H9 (cell line): ENCODE results near the gene LSM3. TPM values are rescaled to one million over a fixed set of nuclear protein-coding genes. Genes with fewer than 3 reads are reported as not detected.

Experiments
- DNase-seq: peaks from one replicate; pipeline ENCODE4 v3.0.0-alpha.2; 2017
- H2AFZ ChIP-seq: one replicate; pipeline ENCODE4 v1.6.1; 2013; ENCODE audit warnings: mild to moderate bottlenecking, low read length, control low read depth, moderate library complexity
- H2AK5ac ChIP-seq: 2 replicates; pipeline ENCODE4 v1.6.1; 2013; ENCODE audit warnings: low read length, control low read depth, mixed read lengths; ENCODE audit not compliant: insufficient read length
- H2BK120ac ChIP-seq: one replicate; pipeline ENCODE4 v1.6.1; 2013; ENCODE audit warnings: low read depth, mild to moderate bottlenecking, low read length, control low read depth, inconsistent platforms; ENCODE audit not compliant: poor library complexity, severe bottlenecking
- H2BK12ac ChIP-seq: 2 replicates; pipeline ENCODE4 v1.6.1; 2013; ENCODE audit warnings: low read length, control low read depth, mixed read lengths, low read depth; ENCODE audit not compliant: insufficient read length
- H2BK15ac ChIP-seq: 2 replicates; pipeline ENCODE4 v1.6.1; 2013; ENCODE audit warnings: low read depth, low read length, control low read depth
- H2BK20ac ChIP-seq: one replicate; pipeline ENCODE4 v1.6.1; 2013; ENCODE audit warnings: low read depth, mild to moderate bottlenecking, low read length, control low read depth, inconsistent platforms; ENCODE audit not compliant: poor library complexity, severe bottlenecking
- H2BK5ac ChIP-seq: 2 replicates; pipeline ENCODE4 v1.6.1; 2013; ENCODE audit warnings: low read length, control low read depth, mixed read lengths; ENCODE audit not compliant: insufficient read length
- H3K14ac ChIP-seq: 2 replicates; pipeline ENCODE4 v1.6.1; 2013; ENCODE audit warnings: low read length, control low read depth; ENCODE audit not compliant: insufficient read depth
- H3K18ac ChIP-seq: 2 replicates; pipeline ENCODE4 v1.6.1; 2013; ENCODE audit warnings: low read depth, mild to moderate bottlenecking, mixed read lengths, low read length, control low read depth; ENCODE audit not compliant: insufficient read length
- H3K23ac ChIP-seq: 2 replicates; pipeline ENCODE4 v1.6.1; 2013; ENCODE audit warnings: low read length, control low read depth, mixed read lengths, low read depth; ENCODE audit not compliant: insufficient read length
- H3K23me2 ChIP-seq: 2 replicates; pipeline ENCODE4 v1.6.1; 2013; ENCODE audit warnings: low read depth, mild to moderate bottlenecking, mixed read lengths, low read length, control low read depth; ENCODE audit not compliant: insufficient read length, poor library complexity, severe bottlenecking
- H3K27ac ChIP-seq: 2 replicates; pipeline ENCODE4 v1.5.1; 2013; ENCODE audit warnings: low read length, control low read depth, mixed read lengths, low read depth; ENCODE audit not compliant: insufficient read length
- H3K27me3 ChIP-seq: 2 replicates; pipeline ENCODE4 v1.6.1; 2013; ENCODE audit warnings: low read length, control low read depth, inconsistent platforms; ENCODE audit not compliant: insufficient read depth
- H3K4ac ChIP-seq: 2 replicates; pipeline ENCODE4 v1.6.1; 2013; ENCODE audit warnings: low read depth, mild to moderate bottlenecking, control low read depth, inconsistent platforms, low read length, moderate library complexity
- H3K4me1 ChIP-seq: 2 replicates; pipeline ENCODE4 v1.6.1; 2013; ENCODE audit warnings: low read length, control low read depth, inconsistent platforms; ENCODE audit not compliant: insufficient read depth
- H3K4me2 ChIP-seq: 2 replicates; pipeline ENCODE4 v1.6.1; 2013; ENCODE audit warnings: low read length, control low read depth, mixed read lengths; ENCODE audit not compliant: insufficient read length, insufficient read depth
- H3K56ac ChIP-seq: 2 replicates; pipeline ENCODE4 v1.6.1; 2013; ENCODE audit warnings: low read depth, mild to moderate bottlenecking, mixed read lengths, low read length, control low read depth; ENCODE audit not compliant: insufficient read length
- H3K79me1 ChIP-seq: 2 replicates; pipeline ENCODE4 v1.6.1; 2013; ENCODE audit warnings: low read depth, mild to moderate bottlenecking, moderate library complexity, low read length, control low read depth, inconsistent platforms; ENCODE audit not compliant: insufficient read depth, poor library complexity, severe bottlenecking
- H3K79me2 ChIP-seq: 2 replicates; pipeline ENCODE4 v1.6.1; 2013; ENCODE audit warnings: low read length, control low read depth, inconsistent platforms; ENCODE audit not compliant: insufficient read depth
- H3K9ac ChIP-seq: 2 replicates; pipeline ENCODE4 v1.6.1; 2013; ENCODE audit warnings: low read length, control low read depth, mixed read lengths; ENCODE audit not compliant: insufficient read length; ENCODE audit errors: extremely low read depth
- H3K9me3 ChIP-seq: one replicate; pipeline ENCODE4 v1.6.1; 2013; ENCODE audit warnings: low read depth, low read length, inconsistent platforms; ENCODE audit not compliant: control insufficient read depth
- H3T11ph ChIP-seq: one replicate; pipeline ENCODE4 v1.6.1; 2013; ENCODE audit warnings: mild to moderate bottlenecking, low read length, control low read depth, inconsistent platforms
- H4K20me1 ChIP-seq: one replicate; pipeline ENCODE4 v1.6.1; 2013; ENCODE audit not compliant: control insufficient read depth, insufficient read length, insufficient read depth
- H4K5ac ChIP-seq: 2 replicates; pipeline ENCODE4 v1.6.1; 2013; ENCODE audit warnings: low read depth, mild to moderate bottlenecking, mixed read lengths, low read length, control low read depth; ENCODE audit not compliant: insufficient read length
- H4K8ac ChIP-seq: replicated peaks from 2 replicates; pipeline ENCODE4 v1.6.1; 2013; ENCODE audit warnings: low read length, control low read depth, mixed read lengths, low read depth; ENCODE audit not compliant: insufficient read length
- H4K91ac ChIP-seq: 2 replicates; pipeline ENCODE4 v1.6.1; 2013; ENCODE audit warnings: low read depth, mild to moderate bottlenecking, moderate library complexity, mixed read lengths, low read length, control low read depth; ENCODE audit not compliant: insufficient read length
- H3K27ac Mint-ChIP-seq, 3 experiments: 2 replicates in 2 of 3; 3 replicates in 1 of 3; pipeline ENCODE4 v1.8.0; 2020 to 2021; ENCODE audit warnings: mixed read lengths in 3 of 3, mild to moderate bottlenecking in 1 of 3, moderate library complexity in 1 of 3
- H3K27me3 Mint-ChIP-seq: 2 replicates; pipeline ENCODE4 v1.8.0; 2021; ENCODE audit warnings: low read depth, mild to moderate bottlenecking, moderate library complexity, mixed read lengths
- H3K36me3 Mint-ChIP-seq, 3 experiments: 2 replicates in 2 of 3; 3 replicates in 1 of 3; pipeline ENCODE4 v1.8.0; 2020 to 2021; ENCODE audit warnings: low read depth in 3 of 3, mixed read lengths in 3 of 3; ENCODE audit not compliant: insufficient read depth in 1 of 3
- H3K4me1 Mint-ChIP-seq, 2 experiments: 2 replicates each; pipeline ENCODE4 v1.8.0; 2020; ENCODE audit warnings: mixed read lengths in 2 of 2
- H3K4me3 Mint-ChIP-seq, 2 experiments: 2 replicates in 1 of 2; 3 replicates in 1 of 2; pipeline ENCODE4 v1.8.0; 2020 to 2021; ENCODE audit warnings: mild to moderate bottlenecking in 2 of 2, mixed read lengths in 2 of 2, moderate library complexity in 1 of 2
- H3K9me3 Mint-ChIP-seq, 2 experiments: 2 replicates in 1 of 2; 3 replicates in 1 of 2; pipeline ENCODE4 v1.8.0; 2020; ENCODE audit warnings: mild to moderate bottlenecking in 2 of 2, mixed read lengths in 2 of 2, moderate library complexity in 1 of 2
- CTCF ChIP-seq: fragments of 200-600 bp; sonication (generic); conservative IDR thresholded peaks from 3 replicates; pipeline ENCODE4 v1.8.0; 2021; ENCODE audit warnings: antibody characterized with exemption, mild to moderate bottlenecking
- WGBS: extraction: QIAGEN DNeasy Blood & Tissue Kit; methylation state at CpG from one replicate; pipeline ENCODE4 v1.1.7; 2013; ENCODE audit warnings: missing lambda C conversion rate, low lambda C conversion rate, mixed read lengths; ENCODE audit not compliant: insufficient read length; ENCODE audit errors: extremely low coverage; 5-methylcytosine and 5-hydroxymethylcytosine counted together
- total RNA-seq: library from RNA; stranded (reverse); gene quantifications from 2 replicates; pipeline ENCODE4 v1.2.1, GENCODE V29; 2021

LSM3 gene
- total RNA-seq, 1 experiment from 2014 or later = 24.4 TPM

GRCh38 chr3:14133188-14133800 is 45.3 kb upstream of the LSM3 start:
- Histone ChIP-seq H3K23me2 (no peaks in the 10 kb centered on the region), H2BK120ac (no peak overlapping the region), H2BK12ac (no peak overlapping the region), H3K18ac (no peak overlapping the region), H3K23ac (no peak overlapping the region), H3T11ph (no peak overlapping the region), H2BK15ac (no peak overlapping the region), H2BK20ac (no peak overlapping the region), H3K27ac (no peak overlapping the region), H3K56ac (no peak overlapping the region), H3K4ac (no peak overlapping the region), H3K9ac (no peak overlapping the region), H2AK5ac (no peak overlapping the region), H3K27me3 (no peaks in the 10 kb centered on the region), H3K79me2 (no peaks in the 10 kb centered on the region), H4K8ac (no peak overlapping the region), H2BK5ac (no peak overlapping the region), H3K14ac (no peak overlapping the region), H4K20me1 (no peaks in the 10 kb centered on the region), H3K4me1 (no peaks in the 10 kb centered on the region), H3K79me1 (no peaks in the 10 kb centered on the region), H2AFZ (no peak overlapping the region), H3K9me3 (no peaks in the 10 kb centered on the region), H4K5ac (no peak overlapping the region), H4K91ac (no peak overlapping the region), H3K4me2 (no peak overlapping the region)
- WGBS = no CpG with 5 or more reads among the region's 10 CpGs
- no peak for TF ChIP-seq CTCF
- Mint-ChIP-seq H3K4me1 (no peaks in the 10 kb centered on the region), H3K9me3 (no peaks in the 10 kb centered on the region), H3K4me3 (no peak overlapping the region), H3K27me3 (no peaks in the 10 kb centered on the region), H3K36me3 (peaks cover 26 to 85% (median 76%) of the 10 kb centered on the region in 3 experiments; a peak in 6 of 7 replicates), H3K27ac (peak overlapping the region in 2 of 3 experiments; percentile 20 to 34; a peak in 2 of 7 replicates)
- no peak for DNase-seq
